ENCODE data around the gene ANKFY1. TPM values are rescaled to one million over a fixed set of nuclear protein-coding genes. Genes with fewer than 3 reads are reported as not detected.

ANKFY1 gene
- total and polyA plus RNA-seq, 9 of the 15 experiments (the other 6 are each of a cell fraction or from before 2014, with no cell fraction given): 4.3 to 25.6 (median 12.2) TPM

DNA sequence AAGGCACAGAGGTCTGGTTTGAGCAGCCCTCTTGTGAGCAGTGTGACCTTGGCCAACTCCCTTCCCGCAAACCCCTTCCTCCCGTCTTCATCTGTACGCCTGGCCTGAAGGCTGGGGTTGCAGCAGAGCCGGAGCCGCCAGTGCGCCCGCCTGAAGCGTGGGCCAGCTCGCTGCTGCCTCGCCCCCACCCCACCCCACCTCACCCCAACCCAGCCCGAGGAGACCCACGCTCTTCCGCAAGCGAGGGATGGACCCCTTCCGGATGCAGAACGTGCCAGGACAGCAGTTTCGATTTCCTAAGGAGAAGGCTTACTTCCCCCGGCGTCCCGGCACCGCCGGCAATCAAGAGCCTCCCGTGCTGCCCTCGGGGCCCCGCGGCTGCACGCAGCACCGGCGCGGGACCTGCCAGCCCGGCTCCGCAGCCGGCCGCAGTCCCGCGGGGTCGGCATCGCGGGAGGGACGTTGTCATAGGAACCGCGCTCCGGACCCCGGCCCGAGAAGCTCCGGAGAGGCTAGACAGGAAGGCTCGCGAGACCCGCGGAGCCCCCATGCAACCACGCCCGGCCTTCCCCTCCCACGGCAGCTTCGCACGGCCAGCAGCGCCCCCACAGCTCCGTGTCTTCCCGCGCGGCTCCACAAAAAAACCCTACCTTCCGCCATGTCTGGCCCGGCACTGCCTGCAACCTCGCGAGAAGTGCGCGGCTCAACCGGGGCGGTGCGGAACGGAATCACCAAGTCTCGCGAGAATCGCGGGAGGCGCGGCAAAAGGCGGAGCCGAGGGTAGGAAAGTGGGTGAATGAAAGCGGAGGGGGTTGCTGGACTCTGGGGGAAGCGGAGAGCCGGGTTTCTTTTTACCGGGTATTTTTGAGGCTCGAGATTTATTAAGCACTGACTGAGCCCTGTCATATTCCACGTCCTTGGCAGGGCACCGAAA, at the start of gene ANKFY1 (continued):
- TF ChIP-seq, protein P1, sequence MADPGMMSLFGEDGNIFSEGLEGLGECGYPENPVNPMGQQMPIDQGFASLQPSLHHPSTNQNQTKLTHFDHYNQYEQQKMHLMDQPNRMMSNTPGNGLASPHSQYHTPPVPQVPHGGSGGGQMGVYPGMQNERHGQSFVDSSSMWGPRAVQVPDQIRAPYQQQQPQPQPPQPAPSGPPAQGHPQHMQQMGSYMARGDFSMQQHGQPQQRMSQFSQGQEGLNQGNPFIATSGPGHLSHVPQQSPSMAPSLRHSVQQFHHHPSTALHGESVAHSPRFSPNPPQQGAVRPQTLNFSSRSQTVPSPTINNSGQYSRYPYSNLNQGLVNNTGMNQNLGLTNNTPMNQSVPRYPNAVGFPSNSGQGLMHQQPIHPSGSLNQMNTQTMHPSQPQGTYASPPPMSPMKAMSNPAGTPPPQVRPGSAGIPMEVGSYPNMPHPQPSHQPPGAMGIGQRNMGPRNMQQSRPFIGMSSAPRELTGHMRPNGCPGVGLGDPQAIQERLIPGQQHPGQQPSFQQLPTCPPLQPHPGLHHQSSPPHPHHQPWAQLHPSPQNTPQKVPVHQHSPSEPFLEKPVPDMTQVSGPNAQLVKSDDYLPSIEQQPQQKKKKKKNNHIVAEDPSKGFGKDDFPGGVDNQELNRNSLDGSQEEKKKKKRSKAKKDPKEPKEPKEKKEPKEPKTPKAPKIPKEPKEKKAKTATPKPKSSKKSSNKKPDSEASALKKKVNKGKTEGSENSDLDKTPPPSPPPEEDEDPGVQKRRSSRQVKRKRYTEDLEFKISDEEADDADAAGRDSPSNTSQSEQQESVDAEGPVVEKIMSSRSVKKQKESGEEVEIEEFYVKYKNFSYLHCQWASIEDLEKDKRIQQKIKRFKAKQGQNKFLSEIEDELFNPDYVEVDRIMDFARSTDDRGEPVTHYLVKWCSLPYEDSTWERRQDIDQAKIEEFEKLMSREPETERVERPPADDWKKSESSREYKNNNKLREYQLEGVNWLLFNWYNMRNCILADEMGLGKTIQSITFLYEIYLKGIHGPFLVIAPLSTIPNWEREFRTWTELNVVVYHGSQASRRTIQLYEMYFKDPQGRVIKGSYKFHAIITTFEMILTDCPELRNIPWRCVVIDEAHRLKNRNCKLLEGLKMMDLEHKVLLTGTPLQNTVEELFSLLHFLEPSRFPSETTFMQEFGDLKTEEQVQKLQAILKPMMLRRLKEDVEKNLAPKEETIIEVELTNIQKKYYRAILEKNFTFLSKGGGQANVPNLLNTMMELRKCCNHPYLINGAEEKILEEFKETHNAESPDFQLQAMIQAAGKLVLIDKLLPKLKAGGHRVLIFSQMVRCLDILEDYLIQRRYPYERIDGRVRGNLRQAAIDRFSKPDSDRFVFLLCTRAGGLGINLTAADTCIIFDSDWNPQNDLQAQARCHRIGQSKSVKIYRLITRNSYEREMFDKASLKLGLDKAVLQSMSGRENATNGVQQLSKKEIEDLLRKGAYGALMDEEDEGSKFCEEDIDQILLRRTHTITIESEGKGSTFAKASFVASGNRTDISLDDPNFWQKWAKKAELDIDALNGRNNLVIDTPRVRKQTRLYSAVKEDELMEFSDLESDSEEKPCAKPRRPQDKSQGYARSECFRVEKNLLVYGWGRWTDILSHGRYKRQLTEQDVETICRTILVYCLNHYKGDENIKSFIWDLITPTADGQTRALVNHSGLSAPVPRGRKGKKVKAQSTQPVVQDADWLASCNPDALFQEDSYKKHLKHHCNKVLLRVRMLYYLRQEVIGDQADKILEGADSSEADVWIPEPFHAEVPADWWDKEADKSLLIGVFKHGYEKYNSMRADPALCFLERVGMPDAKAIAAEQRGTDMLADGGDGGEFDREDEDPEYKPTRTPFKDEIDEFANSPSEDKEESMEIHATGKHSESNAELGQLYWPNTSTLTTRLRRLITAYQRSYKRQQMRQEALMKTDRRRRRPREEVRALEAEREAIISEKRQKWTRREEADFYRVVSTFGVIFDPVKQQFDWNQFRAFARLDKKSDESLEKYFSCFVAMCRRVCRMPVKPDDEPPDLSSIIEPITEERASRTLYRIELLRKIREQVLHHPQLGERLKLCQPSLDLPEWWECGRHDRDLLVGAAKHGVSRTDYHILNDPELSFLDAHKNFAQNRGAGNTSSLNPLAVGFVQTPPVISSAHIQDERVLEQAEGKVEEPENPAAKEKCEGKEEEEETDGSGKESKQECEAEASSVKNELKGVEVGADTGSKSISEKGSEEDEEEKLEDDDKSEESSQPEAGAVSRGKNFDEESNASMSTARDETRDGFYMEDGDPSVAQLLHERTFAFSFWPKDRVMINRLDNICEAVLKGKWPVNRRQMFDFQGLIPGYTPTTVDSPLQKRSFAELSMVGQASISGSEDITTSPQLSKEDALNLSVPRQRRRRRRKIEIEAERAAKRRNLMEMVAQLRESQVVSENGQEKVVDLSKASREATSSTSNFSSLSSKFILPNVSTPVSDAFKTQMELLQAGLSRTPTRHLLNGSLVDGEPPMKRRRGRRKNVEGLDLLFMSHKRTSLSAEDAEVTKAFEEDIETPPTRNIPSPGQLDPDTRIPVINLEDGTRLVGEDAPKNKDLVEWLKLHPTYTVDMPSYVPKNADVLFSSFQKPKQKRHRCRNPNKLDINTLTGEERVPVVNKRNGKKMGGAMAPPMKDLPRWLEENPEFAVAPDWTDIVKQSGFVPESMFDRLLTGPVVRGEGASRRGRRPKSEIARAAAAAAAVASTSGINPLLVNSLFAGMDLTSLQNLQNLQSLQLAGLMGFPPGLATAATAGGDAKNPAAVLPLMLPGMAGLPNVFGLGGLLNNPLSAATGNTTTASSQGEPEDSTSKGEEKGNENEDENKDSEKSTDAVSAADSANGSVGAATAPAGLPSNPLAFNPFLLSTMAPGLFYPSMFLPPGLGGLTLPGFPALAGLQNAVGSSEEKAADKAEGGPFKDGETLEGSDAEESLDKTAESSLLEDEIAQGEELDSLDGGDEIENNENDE (IDR thresholded peaks at IDR 0.05; ENCODE audit: low read depth, low read length): no peak
- no peak for TF ChIP-seq IFI16 (CRISPR knock-in tag; IDR thresholded peaks at IDR 0.05)
- peak; percentile 93 for TF ChIP-seq POLR2G (IDR thresholded peaks at IDR 0.05; ENCODE audit: low read depth, low read length)
- TF ChIP-seq SMARCE1 (IDR thresholded peaks at IDR 0.05): no peak
- no peak for TF ChIP-seq CBX8 (IDR thresholded peaks at IDR 0.05; ENCODE audit: borderline replicate concordance, extremely low read depth, low read depth, low read length, poor library complexity, severe bottlenecking)
- no peak for TF ChIP-seq ZNF696 (CRISPR knock-in tag; conservative IDR thresholded peaks at IDR 0.05)
- peak; percentile 82 for TF ChIP-seq RFX1 (IDR thresholded peaks at IDR 0.05)
- TF ChIP-seq, protein P2, sequence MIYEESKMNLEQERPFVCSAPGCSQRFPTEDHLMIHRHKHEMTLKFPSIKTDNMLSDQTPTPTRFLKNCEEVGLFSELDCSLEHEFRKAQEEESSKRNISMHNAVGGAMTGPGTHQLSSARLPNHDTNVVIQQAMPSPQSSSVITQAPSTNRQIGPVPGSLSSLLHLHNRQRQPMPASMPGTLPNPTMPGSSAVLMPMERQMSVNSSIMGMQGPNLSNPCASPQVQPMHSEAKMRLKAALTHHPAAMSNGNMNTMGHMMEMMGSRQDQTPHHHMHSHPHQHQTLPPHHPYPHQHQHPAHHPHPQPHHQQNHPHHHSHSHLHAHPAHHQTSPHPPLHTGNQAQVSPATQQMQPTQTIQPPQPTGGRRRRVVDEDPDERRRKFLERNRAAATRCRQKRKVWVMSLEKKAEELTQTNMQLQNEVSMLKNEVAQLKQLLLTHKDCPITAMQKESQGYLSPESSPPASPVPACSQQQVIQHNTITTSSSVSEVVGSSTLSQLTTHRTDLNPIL (CRISPR knock-in tag; IDR thresholded peaks at IDR 0.05): no peak
- no peak for TF ChIP-seq HNRNPH1 (optimal IDR thresholded peaks at IDR 0.05; ENCODE audit: low read depth, low read length)
- TF ChIP-seq ARID1B (IDR thresholded peaks at IDR 0.05): no peak
- TF ChIP-seq POLR2H (tag; IDR thresholded peaks at IDR 0.05; ENCODE audit: low read depth): no peak
- TF ChIP-seq TRIM24 (IDR thresholded peaks at IDR 0.05): no peak
- no peak for TF ChIP-seq ZNF77 (CRISPR knock-in tag; IDR thresholded peaks at IDR 0.05)

All from K562 (cell line).